ENCODE data around the gene MBP.

MBP gene

GRCh38 chr18:77160515-77160914 is 27.9 kb upstream of the MBP start:
- peaks cover 0 to 21% of the 10 kb centered on the region in 2 donors for H3K27me3 ChIP-seq
- H3K4me1 ChIP-seq = peaks cover 0 to 6% (median 0%) of the 10 kb centered on the region in 4 donors
- H3K36me3 ChIP-seq = no peaks in the 10 kb centered on the region
- intact Hi-C loops (cut with DNase I; ENCODE audit: low total_unique reads) = no loop called here
- no peak overlapping the region for H3K27ac ChIP-seq
- no peak for TF ChIP-seq CTCF (IDR thresholded peaks at IDR 0.05)
- H3K9me3 ChIP-seq = no peaks in the 10 kb centered on the region
- no peak for DNase-seq
- H3K4me3 ChIP-seq = no peak overlapping the region

GRCh38 chr18:77157312-77157711 is 24.7 kb upstream of the MBP start:
- H3K4me1 ChIP-seq = peaks cover 0 to 6% (median 0%) of the 10 kb centered on the region in 4 donors
- no peaks in the 10 kb centered on the region for H3K9me3 ChIP-seq
- H3K27ac ChIP-seq = no peak overlapping the region
- H3K4me3 ChIP-seq = no peak overlapping the region
- peaks cover 0 to 5% of the 10 kb centered on the region in 2 donors for H3K27me3 ChIP-seq
- no peak for DNase-seq
- no peak for TF ChIP-seq CTCF (IDR thresholded peaks at IDR 0.05)
- intact Hi-C loops (cut with DNase I; ENCODE audit: low total_unique reads) = no loop called here
- no peaks in the 10 kb centered on the region for H3K36me3 ChIP-seq

GRCh38 chr18:77155031-77155430 is 22.4 kb upstream of the MBP start:
- Histone ChIP-seq H3K36me3 (no peaks in the 10 kb centered on the region), H3K4me3 (no peak overlapping the region), H3K9me3 (no peaks in the 10 kb centered on the region), H3K27me3 (no peaks in the 10 kb centered on the region), H3K4me1 (no peaks in the 10 kb centered on the region), H3K27ac (no peak overlapping the region)
- intact Hi-C loops (cut with DNase I; ENCODE audit: low total_unique reads) = no loop called here
- no peak for TF ChIP-seq CTCF (IDR thresholded peaks at IDR 0.05)
- no peak for DNase-seq

- H3K4me1 ChIP-seq = no peaks in the 10 kb centered on the region
- H3K27me3 ChIP-seq = no peaks in the 10 kb centered on the region
- DNase-seq = no peak
- intact Hi-C loops (cut with DNase I; ENCODE audit: low total_unique reads) = no loop called here
- no peak overlapping the region for H3K4me3 ChIP-seq
- H3K27ac ChIP-seq = no peak overlapping the region
- no peaks in the 10 kb centered on the region for H3K9me3 ChIP-seq
- no peaks in the 10 kb centered on the region for H3K36me3 ChIP-seq
- no peak for TF ChIP-seq CTCF (IDR thresholded peaks at IDR 0.05)
Measured at GRCh38 chr18:77153404-77153803, 20.8 kb upstream of the MBP start.

GRCh38 chr18:77151772-77152520 is 19.4 kb upstream of the MBP start:
- DNase-seq = no peak
- Histone ChIP-seq H3K36me3 (no peaks in the 10 kb centered on the region), H3K27ac (no peak overlapping the region), H3K4me3 (no peak overlapping the region), H3K4me1 (no peaks in the 10 kb centered on the region), H3K9me3 (no peaks in the 10 kb centered on the region), H3K27me3 (no peaks in the 10 kb centered on the region)
- TF ChIP-seq CTCF (IDR thresholded peaks at IDR 0.05) = no peak
- intact Hi-C loops (cut with DNase I; ENCODE audit: low total_unique reads) = no loop called here
